Measurements from ENCODE around the gene GJB5.

GJB5 gene

GRCh38 chr1:34806396-34806795 is 51.5 kb downstream of the GJB5 start:
- H3K27ac ChIP-seq (ENCODE audit: low read depth, low read length) = no peak overlapping the region
- no peak overlapping the region for H3K23ac ChIP-seq (ENCODE audit: low read length)
- WGBS (ENCODE audit: extremely low coverage, insufficient coverage, low lambda C conversion rate) = no CpG with 5 or more reads among the region's 3 CpGs
- H4K8ac ChIP-seq (ENCODE audit: low read depth, low read length) = no peak overlapping the region
- no peaks in the 10 kb centered on the region for H3K79me1 ChIP-seq (ENCODE audit: low read length)
- H3K4me1 ChIP-seq (ENCODE audit: control insufficient read depth, low read depth, low read length) = no peaks in the 10 kb centered on the region
- H3K79me2 ChIP-seq (ENCODE audit: control insufficient read depth, insufficient read depth, low read length) = no peaks in the 10 kb centered on the region
- no peak overlapping the region for H3K4me3 ChIP-seq (ENCODE audit: low read length)
- H4K5ac ChIP-seq (ENCODE audit: low read length) = no peak overlapping the region
- no peak overlapping the region for H3K4me2 ChIP-seq (ENCODE audit: low read length)
- H3K56ac ChIP-seq (ENCODE audit: low read length) = no peak overlapping the region
- no peak overlapping the region for H3K4ac ChIP-seq (ENCODE audit: low read depth, low read length)
- no peak overlapping the region for H2BK120ac ChIP-seq (ENCODE audit: low read depth, low read length)
- H3K27me3 ChIP-seq (ENCODE audit: insufficient read depth, low read length, poor library complexity) = no peaks in the 10 kb centered on the region
- no peak overlapping the region for H2BK5ac ChIP-seq (ENCODE audit: low read length)
- no peak overlapping the region for H2AK5ac ChIP-seq (ENCODE audit: low read length)
- H2BK15ac ChIP-seq (replicated peaks; ENCODE audit: low read depth) = no peak overlapping the region
- no peak overlapping the region for H3K9ac ChIP-seq (ENCODE audit: low read length)
- no peaks in the 10 kb centered on the region for H3K36me3 ChIP-seq (ENCODE audit: control insufficient read depth, insufficient read depth, low read length)
- no peak overlapping the region for H3K18ac ChIP-seq (ENCODE audit: low read length)
- no peak for DNase-seq
